Measurements from ENCODE around the gene RSAD2.

DNA sequence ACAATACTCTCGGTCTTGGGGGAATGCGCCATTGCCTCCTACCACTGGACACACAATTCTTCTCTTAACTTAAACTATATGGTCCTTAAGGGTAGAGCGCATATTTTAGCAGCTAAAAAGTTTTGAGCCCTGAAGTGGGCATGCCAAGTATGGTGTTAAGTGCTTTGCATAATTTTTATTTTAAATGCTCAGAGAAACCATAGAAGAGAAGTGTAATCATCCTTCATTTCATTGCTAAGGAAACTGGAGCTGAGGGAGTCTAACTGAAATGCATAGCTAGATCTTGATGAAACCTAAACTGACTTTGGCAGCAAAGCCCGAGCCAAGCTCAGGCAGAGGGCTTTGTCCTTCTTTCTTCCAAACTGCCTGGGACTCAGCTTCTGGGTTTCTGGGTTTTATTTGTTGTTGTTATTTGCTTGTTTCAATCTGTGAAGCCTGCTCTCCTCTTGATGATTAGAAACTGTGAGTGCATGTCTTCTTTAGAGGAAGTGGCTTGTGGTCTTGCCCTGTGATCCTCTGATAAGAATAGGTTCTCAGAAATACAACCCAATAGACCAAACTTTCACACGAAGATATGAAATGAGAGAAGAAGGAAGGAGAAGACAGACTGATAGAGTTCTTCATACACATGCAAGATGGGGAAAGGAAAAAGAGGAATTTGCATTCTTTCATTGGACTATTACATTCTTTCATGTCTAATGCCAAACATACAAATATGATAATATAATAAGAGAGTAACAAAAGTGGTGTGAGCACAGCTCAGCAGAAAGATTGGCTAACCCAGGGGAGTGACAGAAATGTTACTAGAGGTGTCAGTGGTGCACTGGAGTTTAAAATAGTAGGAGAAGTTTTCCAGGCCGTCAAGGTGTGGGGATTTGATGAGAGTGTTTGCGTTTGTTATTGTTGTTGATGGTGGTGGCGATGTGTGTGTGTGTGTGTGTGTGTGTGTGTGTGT, 32.1 kb downstream of the RSAD2 start:
- no peak for TF ChIP-seq POLR2A (IDR thresholded peaks at IDR 0.05)
- TF ChIP-seq, protein P1, sequence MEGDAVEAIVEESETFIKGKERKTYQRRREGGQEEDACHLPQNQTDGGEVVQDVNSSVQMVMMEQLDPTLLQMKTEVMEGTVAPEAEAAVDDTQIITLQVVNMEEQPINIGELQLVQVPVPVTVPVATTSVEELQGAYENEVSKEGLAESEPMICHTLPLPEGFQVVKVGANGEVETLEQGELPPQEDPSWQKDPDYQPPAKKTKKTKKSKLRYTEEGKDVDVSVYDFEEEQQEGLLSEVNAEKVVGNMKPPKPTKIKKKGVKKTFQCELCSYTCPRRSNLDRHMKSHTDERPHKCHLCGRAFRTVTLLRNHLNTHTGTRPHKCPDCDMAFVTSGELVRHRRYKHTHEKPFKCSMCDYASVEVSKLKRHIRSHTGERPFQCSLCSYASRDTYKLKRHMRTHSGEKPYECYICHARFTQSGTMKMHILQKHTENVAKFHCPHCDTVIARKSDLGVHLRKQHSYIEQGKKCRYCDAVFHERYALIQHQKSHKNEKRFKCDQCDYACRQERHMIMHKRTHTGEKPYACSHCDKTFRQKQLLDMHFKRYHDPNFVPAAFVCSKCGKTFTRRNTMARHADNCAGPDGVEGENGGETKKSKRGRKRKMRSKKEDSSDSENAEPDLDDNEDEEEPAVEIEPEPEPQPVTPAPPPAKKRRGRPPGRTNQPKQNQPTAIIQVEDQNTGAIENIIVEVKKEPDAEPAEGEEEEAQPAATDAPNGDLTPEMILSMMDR (IDR thresholded peaks at IDR 0.05), result no peak
